Pulmonary artery endothelial cell (primary cell): ENCODE measurements around the gene ZDHHC7. TPM values are rescaled to one million over a fixed set of nuclear protein-coding genes. Genes with fewer than 3 reads are reported as not detected.

Experiments used
- total RNA-seq: library from RNA; depleted of rRNA; stranded (reverse); fragments of >200 nt; gene quantifications from 2 replicates; pipeline ENCODE4 v1.2.3, GENCODE V29; 2014

ZDHHC7 gene
- total RNA-seq, 1 donor from 2014 or later: 56.0 TPM

Other genes starting within 250 kb of the ZDHHC7 start
- gene CRISPLD2, start 191.6 kb downstream of the ZDHHC7 start, total RNA-seq: 0.07 and 0.13 TPM in 2 replicates
- gene KIAA0513, start 16.3 kb upstream of the ZDHHC7 start, total RNA-seq: 4.4 and 4.8 TPM in 2 replicates
- gene CIBAR2, start 100.9 kb upstream of the ZDHHC7 start, total RNA-seq: not detected in 2 replicates